ENCODE results near the gene CRTC2.

The CRTC2 gene

DNA sequence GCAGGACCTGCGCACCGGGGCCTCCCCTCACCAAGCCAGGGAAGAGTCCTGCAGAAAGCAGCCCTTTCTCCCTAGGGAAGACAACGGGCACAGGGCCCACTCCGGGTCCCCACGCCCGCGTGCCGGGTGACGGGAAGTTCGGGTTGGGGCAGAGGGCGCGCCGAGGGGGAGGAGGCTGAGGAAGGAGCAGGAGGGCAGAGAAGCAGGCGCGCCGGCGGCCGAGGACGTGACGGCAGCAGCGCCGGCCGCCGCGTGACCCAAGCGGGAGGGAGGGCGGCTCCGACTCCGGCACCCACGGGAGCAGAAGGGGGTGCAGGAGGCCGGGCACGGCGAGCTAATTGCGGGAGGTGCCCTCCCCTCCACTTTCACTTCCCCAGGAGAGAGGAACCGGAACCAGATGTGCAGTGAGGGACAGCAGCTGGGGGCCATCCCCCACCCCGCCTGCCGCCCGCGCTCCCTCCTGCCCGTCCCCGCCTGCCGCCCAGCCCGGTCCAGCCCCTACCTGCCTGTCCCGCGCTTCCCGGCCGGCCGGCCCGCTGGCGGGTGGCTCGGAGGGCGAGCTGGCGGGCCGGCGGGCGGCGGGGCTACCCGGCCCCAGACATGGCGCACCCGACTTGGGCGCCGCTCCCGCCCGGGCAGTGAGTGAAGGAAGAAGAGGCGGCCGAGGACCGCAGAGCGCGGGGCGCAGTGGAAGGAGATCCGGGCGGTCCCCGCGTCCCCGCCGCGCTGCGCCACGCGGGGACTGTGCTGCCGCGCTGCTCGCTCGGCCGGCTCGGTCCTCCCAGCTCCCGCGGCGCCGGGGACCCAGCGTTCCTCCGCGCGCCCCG lies 12.4 kb downstream of the CRTC2 start:
- peak; percentile 46 to 52 for DNase-seq (ENCODE audit: low read depth in 2 of 2)

DNA sequence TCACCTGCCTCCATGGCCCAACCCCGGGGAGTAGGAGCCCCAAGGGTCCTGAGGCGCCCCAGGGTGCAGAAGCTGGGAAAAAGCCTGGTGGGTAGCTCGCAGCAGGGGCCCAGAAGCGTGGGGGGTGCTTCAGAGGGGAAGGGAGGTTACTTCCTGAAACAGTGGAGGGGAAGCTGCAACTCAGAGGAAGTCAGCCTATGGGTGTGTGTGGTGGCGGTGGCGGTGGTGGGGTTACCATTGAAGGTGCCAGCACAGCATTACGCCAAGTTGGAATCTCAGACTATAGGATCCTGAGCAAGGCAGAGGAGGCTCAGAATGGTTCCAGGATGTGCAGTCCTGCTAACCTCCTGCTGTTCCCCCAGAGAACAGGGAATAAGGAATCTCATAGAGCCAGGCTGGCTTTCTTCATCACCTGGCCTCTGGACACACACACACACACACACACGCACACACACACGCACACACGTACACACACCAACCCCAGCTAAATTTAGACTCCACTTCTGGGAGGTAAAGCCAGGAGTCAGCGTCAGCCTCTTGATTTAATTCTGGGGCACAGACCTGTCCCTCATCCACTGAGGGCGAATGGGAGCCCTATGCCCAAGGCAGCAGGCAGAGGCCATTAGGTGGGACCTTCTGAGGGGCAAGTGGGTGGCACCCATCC lies 13.1 kb downstream of the CRTC2 start:
- peak; percentile 62 to 71 for DNase-seq (ENCODE audit: low read depth in 2 of 2)

GRCh38 chr1:153944827-153945117 lies 13.6 kb downstream of the CRTC2 start:
- no peak for DNase-seq (ENCODE audit: low read depth in 2 of 2)

DNA sequence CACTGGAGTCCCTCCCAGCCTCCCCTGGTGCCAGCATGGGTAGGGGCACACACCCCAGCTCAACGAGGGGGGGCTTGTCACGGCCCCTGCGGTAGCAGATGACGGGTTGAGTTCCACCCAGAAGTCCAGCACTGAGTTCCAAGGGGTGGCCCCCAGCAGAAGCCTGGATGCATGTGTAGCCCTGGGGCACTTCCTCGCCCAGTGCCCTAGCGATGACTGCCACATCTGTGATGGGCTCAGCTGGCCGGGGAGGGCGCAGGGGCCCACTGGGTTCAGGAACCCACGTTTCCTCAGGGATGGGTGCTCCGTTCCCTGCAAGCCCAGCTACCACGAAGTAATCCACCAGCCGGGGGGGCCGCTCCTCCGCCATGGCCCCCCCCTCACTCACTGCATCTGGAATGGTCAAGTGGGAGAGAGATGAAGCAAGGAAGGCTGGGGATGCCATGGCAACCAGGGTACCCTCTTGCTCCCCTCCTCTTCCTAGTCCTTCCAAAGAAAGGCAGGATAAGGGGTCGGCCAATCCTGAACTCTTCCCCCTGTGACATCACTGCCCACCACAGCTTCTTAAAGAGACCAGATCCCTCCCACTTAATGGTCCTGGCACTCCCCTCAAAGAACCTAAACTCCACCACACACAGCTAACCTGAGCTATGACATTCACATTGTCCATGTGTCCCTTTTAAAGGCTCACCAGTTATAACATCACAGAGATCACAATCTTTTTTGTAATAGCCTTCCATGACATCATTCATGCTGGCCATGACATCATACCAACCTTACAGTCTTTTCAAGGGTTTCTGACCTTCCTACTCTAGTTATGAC lies 14.2 kb downstream of the CRTC2 start:
- no peak for DNase-seq (ENCODE audit: low read depth in 2 of 2)

GRCh38 chr1:153942766-153943549 lies 15.5 kb downstream of the CRTC2 start:
- no peak for DNase-seq (ENCODE audit: low read depth in 2 of 2)

DNA sequence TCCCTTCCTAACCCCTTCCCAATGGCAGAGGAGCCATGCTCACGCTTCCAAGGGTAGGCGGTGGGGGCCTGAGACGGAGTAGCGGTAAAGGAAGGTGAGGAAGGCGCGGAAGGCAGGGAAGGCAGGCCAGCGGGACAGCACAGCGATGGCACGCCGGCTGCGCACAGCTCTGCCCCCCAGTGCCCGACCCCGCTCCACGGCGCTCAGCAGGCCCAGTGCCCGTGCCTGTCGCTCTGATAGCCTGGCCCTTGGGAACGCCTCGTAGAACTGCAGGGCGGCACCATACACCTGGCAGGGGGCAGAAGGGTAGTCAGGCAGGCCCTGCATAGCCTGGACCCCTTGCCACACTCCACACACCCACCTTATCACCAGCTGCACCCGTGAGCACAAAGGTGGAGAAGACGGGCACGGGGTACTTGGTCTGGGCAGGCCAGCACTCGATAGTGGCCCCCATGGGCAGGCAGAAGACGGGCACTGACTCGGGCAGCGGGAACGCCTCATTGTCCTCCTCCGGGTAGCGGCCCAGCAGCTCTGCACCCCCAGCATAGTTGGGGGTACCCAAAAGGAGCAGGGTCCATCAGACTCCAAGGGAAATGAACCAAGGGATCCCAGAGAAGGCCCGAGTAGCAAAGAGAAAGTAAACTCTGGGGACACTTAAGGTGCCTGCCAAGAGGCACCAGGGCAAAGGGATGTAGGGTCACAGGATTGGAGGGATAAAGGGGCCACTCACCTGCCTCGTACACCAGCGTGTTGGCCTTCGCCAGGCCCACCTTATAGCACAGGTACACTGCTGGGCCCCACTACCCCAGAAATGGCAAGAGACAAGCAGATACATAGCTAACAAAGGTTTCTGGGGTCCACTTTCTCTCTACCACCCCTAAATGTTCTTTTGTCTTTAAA lies 16.3 kb downstream of the CRTC2 start:
- no peak for DNase-seq (ENCODE audit: low read depth in 2 of 2)

DNA sequence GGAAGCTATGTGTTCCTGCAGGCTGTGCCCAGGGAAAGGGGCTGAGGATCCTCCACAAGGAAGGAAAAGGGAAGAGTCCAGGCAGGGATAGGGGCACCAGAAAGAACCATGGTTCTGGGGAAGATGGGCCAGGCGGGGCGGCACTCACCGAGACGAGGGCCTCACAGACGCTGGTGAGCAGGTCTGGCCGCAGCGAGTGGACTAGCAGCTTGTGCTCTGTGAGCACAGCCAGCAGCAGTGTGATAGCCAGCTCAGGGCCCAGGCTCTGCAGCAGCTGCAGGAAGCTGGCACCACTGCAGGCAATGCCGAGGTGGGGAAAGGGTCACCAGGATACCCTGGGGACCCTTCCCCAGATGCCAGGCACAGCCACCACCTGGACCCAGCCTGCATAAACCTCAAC lies 17.7 kb downstream of the CRTC2 start:
- no peak for DNase-seq (ENCODE audit: low read depth in 2 of 2)

- no peak for DNase-seq (ENCODE audit: low read depth in 2 of 2)
Observed at GRCh38 chr1:153939476-153939875, 18.9 kb downstream of the CRTC2 start.

- DNase-seq (ENCODE audit: low read depth in 2 of 2), result no peak
Observed at GRCh38 chr1:153938996-153939395, 19.4 kb downstream of the CRTC2 start.

- no peak for DNase-seq (ENCODE audit: low read depth in 2 of 2)
Observed at GRCh38 chr1:153937331-153937730, 21.1 kb downstream of the CRTC2 start.

DNA sequence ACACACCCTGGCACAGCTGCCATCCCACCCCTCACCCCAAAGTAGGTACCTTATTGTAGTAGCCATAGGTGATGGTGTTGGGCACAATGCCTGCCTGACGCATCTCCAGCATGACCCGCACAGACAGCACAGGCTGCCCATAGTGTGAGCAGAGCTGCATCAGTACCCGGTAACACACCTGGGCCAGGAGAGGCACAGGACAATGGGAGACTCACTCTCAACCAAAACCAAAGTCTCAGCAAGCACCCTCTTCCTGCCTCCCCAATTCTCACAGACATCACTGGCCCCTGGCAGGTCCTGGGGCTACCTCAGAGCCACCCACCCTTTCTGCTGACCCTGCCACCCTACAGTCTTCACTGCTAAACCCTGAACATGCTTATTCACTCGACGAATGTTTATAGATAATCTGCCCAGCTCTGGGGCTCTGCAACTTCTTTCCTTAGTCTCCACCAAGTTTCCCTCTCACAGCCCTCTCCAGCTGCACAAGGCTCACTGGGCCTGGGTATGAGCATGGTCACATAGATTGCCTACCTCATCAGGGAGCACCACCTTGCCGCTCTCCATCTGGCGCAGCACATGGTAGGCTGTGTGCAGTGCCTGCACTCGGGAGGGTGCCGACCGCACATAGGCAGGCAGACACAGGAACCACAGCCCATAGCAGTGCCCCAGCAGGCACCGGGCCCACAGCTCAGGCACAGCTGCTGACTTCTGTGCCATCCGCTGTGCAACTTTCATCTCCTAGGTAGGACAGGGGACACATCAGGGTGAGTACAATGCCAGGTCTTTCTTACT lies 22.2 kb downstream of the CRTC2 start:
- no peak for DNase-seq (ENCODE audit: low read depth in 2 of 2)

DNA sequence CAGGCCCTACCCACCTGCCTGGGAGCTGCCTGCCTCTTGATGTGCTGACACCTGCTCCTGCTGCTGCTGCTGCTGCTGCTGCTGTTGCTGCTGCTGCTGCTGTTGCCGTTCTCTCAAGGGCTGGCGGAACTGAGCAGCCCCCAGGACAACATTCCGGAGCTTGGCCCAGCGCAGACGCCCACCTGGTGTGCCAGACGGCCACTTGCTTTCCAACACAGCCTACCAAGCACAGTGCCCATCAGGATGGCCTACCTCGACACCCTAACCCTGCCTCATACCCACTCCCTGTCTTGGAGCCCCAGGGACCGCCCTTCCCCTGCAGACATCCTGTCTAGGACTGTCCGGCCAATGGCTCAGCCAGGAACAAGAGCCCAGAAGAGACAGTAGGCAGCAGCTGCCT lies 23.7 kb downstream of the CRTC2 start:
- no peak for DNase-seq (ENCODE audit: low read depth in 2 of 2)

- DNase-seq (ENCODE audit: low read depth in 2 of 2), result no peak
Observed at GRCh38 chr1:153933955-153934354, 24.5 kb downstream of the CRTC2 start.

GRCh38 chr1:153933430-153933829 lies 25.0 kb downstream of the CRTC2 start:
- DNase-seq (ENCODE audit: low read depth in 2 of 2), result no peak

GRCh38 chr1:153932156-153933131 lies 26.0 kb downstream of the CRTC2 start:
- no peak for DNase-seq (ENCODE audit: low read depth in 2 of 2)

- DNase-seq (ENCODE audit: low read depth in 2 of 2), result no peak
Observed at GRCh38 chr1:153929981-153930948, 28.1 kb downstream of the CRTC2 start.

DNA sequence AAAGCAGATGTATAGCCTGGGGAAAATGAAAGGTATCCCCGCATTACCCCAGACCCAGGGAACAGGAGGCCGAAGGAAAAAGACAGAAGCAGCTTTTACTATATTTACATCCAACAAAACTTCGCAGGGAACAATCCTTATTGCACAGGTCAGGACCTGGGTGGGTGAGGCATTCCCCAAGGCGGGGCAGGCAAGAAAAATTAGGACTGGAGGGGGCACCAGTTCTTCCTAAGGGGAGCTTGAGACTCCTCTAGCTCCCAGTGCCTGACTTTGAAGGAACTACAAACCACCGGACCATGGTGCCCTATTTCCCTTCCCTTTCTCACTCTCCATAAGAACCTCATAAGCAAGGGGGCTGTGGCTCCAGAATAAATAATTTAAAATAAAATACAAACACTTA lies 29.0 kb downstream of the CRTC2 start:
- DNase-seq (ENCODE audit: low read depth in 2 of 2), result no peak

Data from activated CD8-positive, alpha-beta memory T cell treated with anti-CD3 and anti-CD28 coated beads for 4 hours (primary cell).